Measurements from ENCODE around the gene NEO1. TPM values are rescaled to one million over a fixed set of nuclear protein-coding genes. Genes with fewer than 3 reads are reported as not detected.

The NEO1 gene
- total RNA-seq, 1 donor from 2014 or later: 2.3 TPM

GRCh38 chr15:73176598-73176997, 124.3 kb downstream of the NEO1 start:
- TF ChIP-seq CTCF (IDR thresholded peaks at IDR 0.05): no peak
- H3K27ac Mint-ChIP-seq: no peak overlapping the region
- ChIA-PET CTCF (interaction anchor here (1.0 kb wide), 1 partner anchor 67 kb away, joined by 3 read pairs; no protein-coding TSS in a partner anchor), POLR2A (no interaction called here)
- DNase-seq: no peak
- peaks cover 2% of the 10 kb centered on the region for H3K36me3 Mint-ChIP-seq (ENCODE audit: low read depth)
- intact Hi-C loops (cut with micrococcal nuclease): no loop called here
- H3K27me3 Mint-ChIP-seq: no peaks in the 10 kb centered on the region
- no peak overlapping the region for H3K4me3 Mint-ChIP-seq
- no peaks in the 10 kb centered on the region for H3K4me1 Mint-ChIP-seq
- no peaks in the 10 kb centered on the region for H3K9me3 Mint-ChIP-seq
- ATAC-seq (ENCODE audit: low read depth): no peak

- Mint-ChIP-seq H3K4me3 (no peak overlapping the region), H3K4me1 (no peaks in the 10 kb centered on the region), H3K36me3 (ENCODE audit: low read depth) (peaks cover 2% of the 10 kb centered on the region), H3K27ac (no peak overlapping the region), H3K9me3 (peaks cover 11% of the 10 kb centered on the region), H3K27me3 (no peaks in the 10 kb centered on the region)
- ATAC-seq (ENCODE audit: low read depth) (no peak), DNase-seq (no peak)
- ChIA-PET CTCF (no interaction called here), POLR2A (no interaction called here)
- TF ChIP-seq CTCF (IDR thresholded peaks at IDR 0.05): no peak
- intact Hi-C loops (cut with micrococcal nuclease): no loop called here
Measured at GRCh38 chr15:73183071-73183470, 130.8 kb downstream of the NEO1 start.

- H3K4me3 Mint-ChIP-seq: no peak overlapping the region
- H3K27me3 Mint-ChIP-seq: no peaks in the 10 kb centered on the region
- TF ChIP-seq CTCF (IDR thresholded peaks at IDR 0.05): no peak
- no peaks in the 10 kb centered on the region for H3K4me1 Mint-ChIP-seq
- H3K27ac Mint-ChIP-seq: no peak overlapping the region
- ChIA-PET CTCF (no interaction called here), POLR2A (no interaction called here)
- intact Hi-C loops (cut with micrococcal nuclease): no loop called here
- no peak for ATAC-seq (ENCODE audit: low read depth)
- no peak for DNase-seq
- no peaks in the 10 kb centered on the region for H3K36me3 Mint-ChIP-seq (ENCODE audit: low read depth)
- H3K9me3 Mint-ChIP-seq: peaks cover 3% of the 10 kb centered on the region
Measured at GRCh38 chr15:73190189-73190601, 137.9 kb downstream of the NEO1 start.

GRCh38 chr15:73195166-73195565, 142.9 kb downstream of the NEO1 start:
- no peak for TF ChIP-seq CTCF (IDR thresholded peaks at IDR 0.05)
- H3K4me1 Mint-ChIP-seq: no peaks in the 10 kb centered on the region
- no peak overlapping the region for H3K4me3 Mint-ChIP-seq
- H3K27me3 Mint-ChIP-seq: peaks cover 9% of the 10 kb centered on the region
- ATAC-seq (ENCODE audit: low read depth): no peak
- ChIA-PET POLR2A (no interaction called here), CTCF (no interaction called here)
- no peak for DNase-seq
- H3K27ac Mint-ChIP-seq: no peak overlapping the region
- H3K36me3 Mint-ChIP-seq (ENCODE audit: low read depth): no peaks in the 10 kb centered on the region
- intact Hi-C loops (cut with micrococcal nuclease): no loop called here
- no peaks in the 10 kb centered on the region for H3K9me3 Mint-ChIP-seq

GRCh38 chr15:73196113-73196512, 143.8 kb downstream of the NEO1 start:
- no peaks in the 10 kb centered on the region for H3K4me1 Mint-ChIP-seq
- ChIA-PET POLR2A (no interaction called here), CTCF (no interaction called here)
- H3K36me3 Mint-ChIP-seq (ENCODE audit: low read depth): no peaks in the 10 kb centered on the region
- H3K9me3 Mint-ChIP-seq: no peaks in the 10 kb centered on the region
- ATAC-seq (ENCODE audit: low read depth) (no peak), DNase-seq (no peak)
- peaks cover 12% of the 10 kb centered on the region for H3K27me3 Mint-ChIP-seq
- H3K4me3 Mint-ChIP-seq: no peak overlapping the region
- H3K27ac Mint-ChIP-seq: no peak overlapping the region
- no peak for TF ChIP-seq CTCF (IDR thresholded peaks at IDR 0.05)
- intact Hi-C loops (cut with micrococcal nuclease): no loop called here

Data from activated B cell treated with CpG ODN at 0.5 μM for 24 hours (primary cell).